D721Med (cell line): Measurements from ENCODE around the gene NXN.
A peak's percentile ranks its signal among the peaks of the same experiment; 100 is the strongest.

Experiments
- DNase-seq: peaks from one replicate; pipeline ENCODE4 v3.0.0; 2011; ENCODE audit warnings: low spot score; ENCODE audit not compliant: insufficient read length
- FAIRE-seq: peaks from 2 replicates; lab custom pipeline; 2011; peaks lifted over from hg19 to GRCh38; lab: Jason Lieb, UNC
- TF ChIP-seq, protein P1 (sequence below): IDR thresholded peaks from 2 replicates; pipeline ENCODE4 v1.5.1; 2012; ENCODE audit warnings: mild to moderate bottlenecking, control low read depth; ENCODE audit not compliant: insufficient read depth; ENCODE audit errors: missing control alignments

Gene NXN

DNA sequence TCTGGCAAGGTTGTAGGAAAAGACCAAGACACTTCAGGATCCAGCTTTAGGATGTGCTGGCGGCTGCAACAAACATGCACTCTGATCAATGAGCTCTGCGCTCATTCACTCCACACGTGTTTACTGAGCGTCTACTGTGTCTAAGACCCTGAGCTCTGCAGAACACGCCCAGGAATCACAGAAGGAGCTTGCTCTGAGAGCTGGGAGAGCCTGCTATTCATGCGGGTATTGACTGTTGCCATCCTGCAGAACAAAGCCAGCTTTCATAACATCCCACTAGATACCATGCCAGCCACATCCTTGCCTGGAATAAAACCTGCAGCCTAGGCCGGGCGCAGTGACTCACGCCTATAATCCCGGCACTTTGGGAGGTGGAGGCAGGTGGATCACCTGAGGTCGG, 44.1 kb downstream of the NXN start:
- DNase-seq = no peak
- FAIRE-seq = no peak
- TF ChIP-seq, protein P1, sequence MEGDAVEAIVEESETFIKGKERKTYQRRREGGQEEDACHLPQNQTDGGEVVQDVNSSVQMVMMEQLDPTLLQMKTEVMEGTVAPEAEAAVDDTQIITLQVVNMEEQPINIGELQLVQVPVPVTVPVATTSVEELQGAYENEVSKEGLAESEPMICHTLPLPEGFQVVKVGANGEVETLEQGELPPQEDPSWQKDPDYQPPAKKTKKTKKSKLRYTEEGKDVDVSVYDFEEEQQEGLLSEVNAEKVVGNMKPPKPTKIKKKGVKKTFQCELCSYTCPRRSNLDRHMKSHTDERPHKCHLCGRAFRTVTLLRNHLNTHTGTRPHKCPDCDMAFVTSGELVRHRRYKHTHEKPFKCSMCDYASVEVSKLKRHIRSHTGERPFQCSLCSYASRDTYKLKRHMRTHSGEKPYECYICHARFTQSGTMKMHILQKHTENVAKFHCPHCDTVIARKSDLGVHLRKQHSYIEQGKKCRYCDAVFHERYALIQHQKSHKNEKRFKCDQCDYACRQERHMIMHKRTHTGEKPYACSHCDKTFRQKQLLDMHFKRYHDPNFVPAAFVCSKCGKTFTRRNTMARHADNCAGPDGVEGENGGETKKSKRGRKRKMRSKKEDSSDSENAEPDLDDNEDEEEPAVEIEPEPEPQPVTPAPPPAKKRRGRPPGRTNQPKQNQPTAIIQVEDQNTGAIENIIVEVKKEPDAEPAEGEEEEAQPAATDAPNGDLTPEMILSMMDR = no peak

DNA sequence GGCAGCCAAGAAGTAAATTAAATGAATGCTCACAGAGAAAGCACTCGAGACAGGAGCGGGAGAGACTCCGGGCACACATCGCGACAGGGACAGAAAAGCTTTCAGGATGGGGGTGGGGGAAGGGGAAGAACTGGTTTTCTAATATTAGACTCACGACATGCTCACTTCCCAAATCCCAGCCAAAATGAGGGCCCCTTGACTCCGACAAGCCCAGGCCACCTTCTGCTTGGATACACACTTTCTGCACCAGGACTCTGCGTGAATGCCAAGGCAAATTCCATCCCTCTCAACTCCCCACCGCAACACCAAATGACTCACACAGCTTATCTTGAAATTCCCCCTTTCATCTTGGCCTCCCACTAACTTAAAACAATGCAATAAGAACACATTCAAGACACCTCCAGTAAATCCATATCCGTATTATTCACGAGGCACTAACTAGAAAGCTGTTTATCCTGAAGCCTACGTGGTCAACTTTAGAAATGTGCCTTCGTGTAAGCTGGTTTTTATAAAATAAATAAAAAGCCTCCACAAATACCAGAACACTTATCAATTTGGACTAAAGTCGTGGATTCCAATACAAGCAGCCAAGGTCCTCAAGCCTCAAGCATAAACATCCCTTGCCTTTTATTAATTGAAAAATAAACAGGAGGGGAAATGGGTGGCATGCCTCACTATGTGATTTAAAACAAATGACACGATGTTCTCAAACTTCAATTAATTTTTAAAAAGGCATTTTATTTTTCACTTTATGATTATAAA, 46.1 kb downstream of the NXN start:
- FAIRE-seq (no peak), DNase-seq (no peak)
- TF ChIP-seq, protein P1 = no peak

DNA sequence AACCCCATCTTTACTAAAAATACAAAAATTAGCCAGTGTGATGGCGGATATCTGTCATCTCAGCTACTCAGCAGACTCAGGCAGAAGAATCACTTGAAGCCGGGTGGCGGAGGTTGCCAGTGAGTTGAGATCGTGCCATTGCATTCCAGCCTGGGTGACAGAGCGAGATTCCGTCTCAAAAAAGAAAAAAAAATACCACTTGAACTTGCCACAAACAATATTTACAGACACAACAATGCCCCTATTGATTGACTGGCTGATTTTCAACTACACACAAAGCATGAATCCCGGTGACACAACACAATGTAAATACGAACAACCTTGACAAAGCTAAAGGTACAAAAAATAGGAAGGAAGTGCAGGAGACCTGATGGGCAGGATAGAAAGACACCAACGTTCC, 49.3 kb downstream of the NXN start:
- FAIRE-seq (no peak), DNase-seq (no peak)
- TF ChIP-seq, protein P1 = no peak

DNA sequence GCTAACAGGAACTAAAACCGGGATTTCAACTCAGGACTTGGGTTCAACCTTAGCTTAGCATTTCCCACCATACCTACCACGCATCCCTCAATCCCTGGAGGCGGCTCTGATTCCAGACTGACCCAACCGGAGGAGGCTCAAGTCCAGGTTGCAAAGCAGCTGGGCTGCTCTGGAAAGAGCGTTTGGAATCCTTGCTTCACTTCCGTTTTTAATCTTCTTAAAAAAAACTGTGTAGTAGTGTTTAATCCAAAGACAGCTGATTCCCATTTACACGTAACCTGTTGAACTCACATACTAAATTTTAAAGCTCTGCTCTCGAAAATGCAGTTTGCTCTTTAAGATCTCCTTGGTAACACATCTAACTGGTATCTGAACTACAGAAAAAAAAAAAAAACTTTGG, 50.0 kb downstream of the NXN start:
- TF ChIP-seq, protein P1 = no peak
- peak; percentile 57 for DNase-seq
- FAIRE-seq = no peak

DNA sequence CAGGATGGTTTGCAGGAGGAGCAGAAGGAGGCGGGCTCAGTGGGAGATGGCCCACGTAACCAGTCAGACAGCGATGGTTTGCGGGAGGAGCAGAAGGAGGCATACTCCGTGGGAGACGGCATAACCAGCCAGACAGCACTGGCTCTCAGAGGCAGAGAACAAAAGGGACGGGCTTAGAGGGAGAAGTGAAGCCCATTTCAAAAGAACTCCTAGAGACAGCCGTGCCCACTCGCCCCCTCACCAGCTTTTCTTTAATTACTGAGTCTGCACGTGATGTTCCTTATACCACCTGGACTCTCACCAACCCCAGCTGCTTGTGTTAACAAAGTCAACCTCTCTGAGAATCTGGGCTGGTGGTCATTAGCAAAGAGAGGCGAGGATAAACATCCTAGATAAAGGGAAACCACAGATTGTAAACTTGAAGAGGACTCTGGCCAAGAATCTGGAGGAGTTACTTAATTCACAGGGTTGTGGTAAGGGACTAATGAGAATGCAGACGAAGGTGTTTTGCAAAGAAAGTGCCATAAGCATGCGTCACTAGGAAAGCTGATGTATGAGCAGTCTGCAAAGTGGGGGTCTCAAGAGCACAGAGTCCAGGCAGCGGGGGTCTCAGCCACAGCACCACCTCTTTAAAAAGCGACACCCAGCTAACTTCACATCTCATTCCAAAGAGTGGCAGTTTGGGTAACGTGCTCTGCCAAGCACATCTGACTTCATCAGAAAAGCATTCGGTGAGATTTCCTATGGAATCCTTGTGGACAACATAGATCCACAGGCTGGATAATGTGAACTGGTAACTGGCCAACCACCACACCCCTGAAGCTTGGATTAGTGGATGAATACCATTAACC, 51.7 kb downstream of the NXN start:
- DNase-seq (no peak), FAIRE-seq (no peak)
- TF ChIP-seq, protein P1 = no peak

DNA sequence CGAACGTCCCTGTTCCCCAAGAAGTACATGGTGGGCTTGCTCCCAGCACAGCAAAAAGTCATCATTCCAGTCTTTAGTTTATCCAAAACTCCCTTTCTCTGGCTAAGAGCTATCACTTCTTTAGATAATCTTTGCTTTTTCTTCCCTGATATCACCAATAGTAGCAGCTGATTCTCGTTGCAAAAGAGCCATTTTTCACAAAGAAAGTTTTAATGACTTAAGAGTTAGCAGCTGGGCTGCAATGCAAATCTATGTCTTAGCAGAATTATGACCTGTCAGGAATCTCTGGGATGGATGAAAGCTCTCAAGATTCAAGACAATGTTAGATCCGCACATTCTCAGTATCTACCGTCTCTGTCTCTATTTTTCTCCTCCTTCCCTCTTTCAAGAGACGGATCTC, 53.8 kb downstream of the NXN start:
- FAIRE-seq = no peak
- TF ChIP-seq, protein P1 = no peak

More for the DNA sequence above, 53.8 kb downstream of the NXN start:
- DNase-seq = no peak
